H1 (cell line): Measurements from ENCODE around the gene USP10. TPM values are rescaled to one million over a fixed set of nuclear protein-coding genes. Genes with fewer than 3 reads are reported as not detected.

Source experiments
- CTCF ChIA-PET: fragments of 300-600 bp; sonication (Branson Sonifier 250); formaldehyde crosslinking; loops from one replicate; lab custom pipeline; 2021; ENCODE audit not compliant: partially characterized antibody; lab: Charles Lee
- POLR2A ChIA-PET: fragments of 300-600 bp; sonication (Branson Sonifier 250); formaldehyde crosslinking; loops from one replicate; lab custom pipeline; 2021; ENCODE audit warnings: inconsistent platforms; ENCODE audit not compliant: partially characterized antibody; lab: Charles Lee
- DNase-seq, 2 experiments: peaks; one replicate each; pipeline versions ENCODE4 v3.0.0 to v3.0.0-alpha.2; 2010 to 2022; ENCODE audit warnings: low spot score in 2 of 2, low read depth in 1 of 2, mixed read lengths in 1 of 2
- FAIRE-seq: peaks from 2 replicates; lab custom pipeline; 2011; peaks lifted over from hg19 to GRCh38; lab: Jason Lieb, UNC
- H2AFZ ChIP-seq: 2 replicates; pipeline ENCODE4 v1.8.1; 2012; ENCODE audit warnings: low read length, inconsistent platforms
- H2AK5ac ChIP-seq: 2 replicates; pipeline ENCODE4 v1.6.1; 2013; ENCODE audit warnings: low read depth, low read length
- H2BK120ac ChIP-seq: replicated peaks from 2 replicates; pipeline ENCODE3; 2013; ENCODE audit warnings: low read depth, low read length, inconsistent platforms
- H2BK12ac ChIP-seq: 2 replicates; pipeline ENCODE4 v1.6.1; 2013; ENCODE audit warnings: low read depth, low read length
- H2BK15ac ChIP-seq: 2 replicates; pipeline ENCODE4 v1.6.1; 2013; ENCODE audit warnings: low read length
- H2BK20ac ChIP-seq: 2 replicates; pipeline ENCODE4 v1.6.1; 2013; ENCODE audit warnings: low read length
- H2BK5ac ChIP-seq: 2 replicates; pipeline ENCODE4 v1.6.1; 2013; ENCODE audit warnings: low read depth, low read length
- H3K14ac ChIP-seq: 2 replicates; pipeline ENCODE4 v1.6.1; 2013; ENCODE audit warnings: inconsistent platforms; ENCODE audit not compliant: insufficient read length
- H3K18ac ChIP-seq: 2 replicates; pipeline ENCODE4 v1.6.1; 2013; ENCODE audit warnings: low read length; ENCODE audit errors: extremely low read depth
- H3K23ac ChIP-seq: 2 replicates; pipeline ENCODE4 v1.6.1; 2013; ENCODE audit warnings: inconsistent platforms; ENCODE audit not compliant: insufficient read length
- H3K23me2 ChIP-seq: 2 replicates; pipeline ENCODE4 v1.6.1; 2013; ENCODE audit warnings: low read depth, low read length
- H3K27ac ChIP-seq: 2 replicates; pipeline ENCODE4 v1.6.1; 2011; ENCODE audit warnings: low read depth, low read length, inconsistent platforms
- H3K27me3 ChIP-seq, 4 experiments: replicated peaks in 1 of 4; 1 replicate in 1 of 4; 2 replicates in 3 of 4; pipeline versions ENCODE4 v1.6.1 to v1.8.1; 2011 to 2013; ENCODE audit warnings: low read length in 3 of 4, mild to moderate bottlenecking in 3 of 4, inconsistent platforms in 2 of 4, mixed read lengths in 2 of 4, moderate library complexity in 1 of 4; ENCODE audit not compliant: control insufficient read depth in 3 of 4, insufficient read depth in 3 of 4; ENCODE audit errors: extremely low read depth in 1 of 4
- H3K36me3 ChIP-seq, 4 experiments: 2 replicates each; pipeline versions ENCODE4 v1.6.1 to v1.8.1; 2011 to 2013; ENCODE audit warnings: mild to moderate bottlenecking in 4 of 4, low read length in 3 of 4, moderate library complexity in 2 of 4, control low read depth in 1 of 4, inconsistent platforms in 1 of 4; ENCODE audit not compliant: insufficient read depth in 4 of 4, control insufficient read depth in 2 of 4
- H3K4ac ChIP-seq: replicated peaks from 2 replicates; pipeline ENCODE3; 2013; ENCODE audit warnings: low read length, low read depth, mixed read lengths, inconsistent platforms; ENCODE audit not compliant: insufficient read length
- H3K4me1 ChIP-seq, 4 experiments: replicated peaks in 1 of 4; 1 replicate in 1 of 4; 2 replicates in 3 of 4; pipeline versions ENCODE4 v1.6.1 to v1.8.1; 2011 to 2013; ENCODE audit warnings: low read length in 3 of 4, inconsistent platforms in 2 of 4, mixed read lengths in 1 of 4; ENCODE audit not compliant: insufficient read depth in 4 of 4, control insufficient read depth in 3 of 4
- H3K4me2 ChIP-seq, 2 experiments: 2 replicates each; pipeline versions ENCODE4 v1.6.1 to v1.8.1; 2011 to 2013; ENCODE audit warnings: low read depth in 2 of 2, low read length in 2 of 2, control low read depth in 1 of 2, inconsistent platforms in 1 of 2, mild to moderate bottlenecking in 1 of 2; ENCODE audit not compliant: insufficient read depth in 1 of 2
- H3K4me3 ChIP-seq, 4 experiments: fragments of 200-600, 300-600 bp in 1 of 4; sonication (generic), shearing (Covaris generic), sonication (Bioruptor Twin) in 1 of 4; 2 replicates each; pipeline versions ENCODE4 v1.5.1 to v1.8.1; 2011 to 2016; ENCODE audit warnings: low read length in 4 of 4, low read depth in 3 of 4, control low read depth in 2 of 4, inconsistent platforms in 2 of 4, mild to moderate bottlenecking in 2 of 4, mixed read lengths in 1 of 4, moderate library complexity in 1 of 4; ENCODE audit not compliant: insufficient read depth in 2 of 4; ENCODE audit errors: extremely low read depth in 1 of 4
- H3K56ac ChIP-seq: replicated peaks from 2 replicates; pipeline ENCODE3; 2013; ENCODE audit warnings: low read depth, mild to moderate bottlenecking, mixed read lengths, low read length, inconsistent platforms; ENCODE audit not compliant: insufficient read length
- H3K79me1 ChIP-seq: 2 replicates; pipeline ENCODE4 v1.6.1; 2013; ENCODE audit warnings: low read depth, low read length, control low read depth
- H3K79me2 ChIP-seq, 2 experiments: 2 replicates each; pipeline versions ENCODE4 v1.6.1 to v1.8.1; 2012 to 2013; ENCODE audit warnings: low read length in 2 of 2, mild to moderate bottlenecking in 2 of 2, inconsistent platforms in 1 of 2; ENCODE audit not compliant: insufficient read depth in 2 of 2, control insufficient read depth in 1 of 2
- H3K9ac ChIP-seq, 4 experiments: replicated peaks in 1 of 4; 1 replicate in 1 of 4; 2 replicates in 3 of 4; pipeline versions ENCODE4 v1.6.1 to v1.8.1; 2011 to 2013; ENCODE audit warnings: low read depth in 3 of 4, low read length in 3 of 4, control low read depth in 2 of 4, mild to moderate bottlenecking in 2 of 4, moderate library complexity in 2 of 4, inconsistent platforms in 1 of 4; ENCODE audit errors: extremely low read depth in 1 of 4
- H3K9me3 ChIP-seq, 2 experiments: 2 replicates each; pipeline versions ENCODE4 v1.6.1 to v1.8.1; 2012 to 2013; ENCODE audit warnings: mild to moderate bottlenecking in 2 of 2, moderate library complexity in 2 of 2, control low read depth in 1 of 2, inconsistent platforms in 1 of 2, low read depth in 1 of 2, low read length in 1 of 2, mixed read lengths in 1 of 2; ENCODE audit not compliant: insufficient read depth in 2 of 2
- H4K20me1 ChIP-seq, 2 experiments: replicated peaks in 1 of 2; 2 replicates each; pipeline versions ENCODE3 to v1.8.1; 2011 to 2013; ENCODE audit warnings: inconsistent platforms in 2 of 2, low read length in 2 of 2, mild to moderate bottlenecking in 1 of 2; ENCODE audit not compliant: insufficient read depth in 2 of 2, control insufficient read depth in 1 of 2
- H4K5ac ChIP-seq: 2 replicates; pipeline ENCODE4 v1.6.1; 2013; ENCODE audit warnings: low read length, low read depth, mixed read lengths, inconsistent platforms; ENCODE audit not compliant: insufficient read length
- H4K8ac ChIP-seq: 2 replicates; pipeline ENCODE4 v1.8.0; 2013; ENCODE audit warnings: mild to moderate bottlenecking, moderate library complexity, low read length, inconsistent platforms; ENCODE audit not compliant: insufficient read depth; ENCODE audit errors: extremely low read depth
- H4K91ac ChIP-seq: replicated peaks from 2 replicates; pipeline ENCODE3; 2013; ENCODE audit warnings: low read length, mixed read lengths, inconsistent platforms; ENCODE audit not compliant: insufficient read length
- EGR1 ChIP-seq: IDR thresholded peaks from 2 replicates; pipeline ENCODE4 v1.6.1; 2011; ENCODE audit warnings: low read depth, low read length, borderline replicate concordance
- GTF2F1 ChIP-seq: IDR thresholded peaks from 2 replicates; pipeline ENCODE4 v1.6.1; 2012; ENCODE audit warnings: low read depth, low read length, improper control_type of control experiment, borderline replicate concordance
- RAD21 ChIP-seq, 2 experiments: IDR thresholded peaks in 1 of 2; conservative IDR thresholded peaks in 1 of 2; 2 replicates each; pipeline ENCODE4 v1.6.1; 2011; ENCODE audit warnings: low read depth in 2 of 2, low read length in 2 of 2, improper control_type of control experiment in 1 of 2, inconsistent platforms in 1 of 2, mild to moderate bottlenecking in 1 of 2, moderate library complexity in 1 of 2
- SIX5 ChIP-seq: IDR thresholded peaks from 2 replicates; pipeline ENCODE4 v1.6.1; 2011; ENCODE audit warnings: mild to moderate bottlenecking, low read depth, low read length
- WGBS, 2 experiments: shearing (Covaris generic) in 1 of 2; methylation state at CpG; one replicate each; pipeline versions ENCODE4 v1.1.6 to v1.1.7; 2013 to 2015; ENCODE audit warnings: low lambda C conversion rate in 2 of 2, mixed read lengths in 2 of 2, inconsistent platforms in 1 of 2, low coverage in 1 of 2, missing lambda C conversion rate in 1 of 2; ENCODE audit not compliant: insufficient replicate concordance in 2 of 2, insufficient coverage in 1 of 2, insufficient read length in 1 of 2; ENCODE audit errors: extremely low coverage in 1 of 2, missing lambda C conversion rate in 1 of 2; 5-methylcytosine and 5-hydroxymethylcytosine counted together
- polyA plus RNA-seq, 7 experiments: library from polyadenylated mRNA; depleted of rRNA in 3 of 7; stranded (reverse) in 5 of 7; unstranded in 2 of 7; fragments of >200 nt in 5 of 7; fragments of 200-250 nt in 2 of 7; gene quantifications; 1 replicate in 5 of 7; 2 replicates in 1 of 7; 4 replicates in 1 of 7; pipeline versions ENCODE4 v1.2.1 to v1.2.3, GENCODE V29; 2011 to 2013; ENCODE audit warnings: missing spikeins in 2 of 7, mixed read lengths in 2 of 7
- total RNA-seq: library from RNA; stranded (reverse); fragmentation: NEBNext Ultra II Directional; extraction: Animal tissue kit (Norgen Biotek cat#: 25700); gene quantifications from 2 replicates; pipeline ENCODE4 v1.2.1, GENCODE V29; 2021
- TF ChIP-seq, protein P1 (sequence below), 3 experiments: IDR thresholded peaks; 1 replicate in 2 of 3; 2 replicates in 1 of 3; pipeline versions ENCODE4 v1.5.1 to v1.6.1; 2011; ENCODE audit warnings: low read length in 3 of 3, mild to moderate bottlenecking in 3 of 3, inconsistent platforms in 2 of 3, low read depth in 1 of 3, moderate library complexity in 1 of 3; ENCODE audit not compliant: insufficient read depth in 1 of 3; ENCODE audit errors: control extremely low read depth in 1 of 3

The USP10 gene
- total and polyA plus RNA-seq, 2 of the 8 experiments (the other 6 are each of a cell fraction or from before 2014, with no cell fraction given), result 171 to 195 TPM

DNA sequence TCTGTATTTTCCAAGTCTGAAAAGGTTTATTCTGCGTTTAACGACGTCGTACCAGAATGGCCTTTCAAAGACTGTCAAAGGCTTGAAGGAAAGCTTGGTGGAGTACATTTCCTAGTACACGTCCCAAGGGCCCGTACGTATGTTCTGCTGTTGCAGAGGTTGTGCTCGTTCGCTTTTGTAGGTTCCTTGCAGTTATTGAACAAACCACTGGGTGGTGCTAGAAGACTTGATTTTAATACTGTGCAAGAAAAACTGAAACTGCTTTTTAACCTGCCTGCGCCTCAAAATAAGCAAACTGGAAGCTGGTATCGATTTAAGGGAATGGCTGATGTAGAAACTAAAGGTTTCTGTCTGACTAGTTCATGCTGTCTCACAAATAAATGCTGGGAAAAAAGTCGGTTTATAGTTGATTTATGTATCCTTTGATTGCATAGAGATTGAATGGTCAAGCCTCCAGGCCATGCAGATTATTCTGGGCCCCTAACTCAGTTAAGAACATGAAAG lies 54.6 kb downstream of the USP10 start:
- H3K36me3 ChIP-seq, result peaks cover 0 to 7% (median 3%) of the 10 kb centered on the region in 4 experiments; a peak in 3 of 8 replicates
- no peak for TF ChIP-seq SIX5
- TF ChIP-seq, protein P1, sequence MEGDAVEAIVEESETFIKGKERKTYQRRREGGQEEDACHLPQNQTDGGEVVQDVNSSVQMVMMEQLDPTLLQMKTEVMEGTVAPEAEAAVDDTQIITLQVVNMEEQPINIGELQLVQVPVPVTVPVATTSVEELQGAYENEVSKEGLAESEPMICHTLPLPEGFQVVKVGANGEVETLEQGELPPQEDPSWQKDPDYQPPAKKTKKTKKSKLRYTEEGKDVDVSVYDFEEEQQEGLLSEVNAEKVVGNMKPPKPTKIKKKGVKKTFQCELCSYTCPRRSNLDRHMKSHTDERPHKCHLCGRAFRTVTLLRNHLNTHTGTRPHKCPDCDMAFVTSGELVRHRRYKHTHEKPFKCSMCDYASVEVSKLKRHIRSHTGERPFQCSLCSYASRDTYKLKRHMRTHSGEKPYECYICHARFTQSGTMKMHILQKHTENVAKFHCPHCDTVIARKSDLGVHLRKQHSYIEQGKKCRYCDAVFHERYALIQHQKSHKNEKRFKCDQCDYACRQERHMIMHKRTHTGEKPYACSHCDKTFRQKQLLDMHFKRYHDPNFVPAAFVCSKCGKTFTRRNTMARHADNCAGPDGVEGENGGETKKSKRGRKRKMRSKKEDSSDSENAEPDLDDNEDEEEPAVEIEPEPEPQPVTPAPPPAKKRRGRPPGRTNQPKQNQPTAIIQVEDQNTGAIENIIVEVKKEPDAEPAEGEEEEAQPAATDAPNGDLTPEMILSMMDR (IDR thresholded peaks at IDR 0.05; ENCODE audit: control extremely low read depth in 1 of 3, insufficient read depth in 1 of 3, low read depth in 1 of 3, low read length in 3 of 3), result peak in 2 of 3 experiments; percentile 73 to 79; a peak in 3 of 4 replicates
- TF ChIP-seq EGR1, result no peak
- TF ChIP-seq GTF2F1, result no peak
- peak; percentile 79 to 82 for TF ChIP-seq RAD21 (IDR thresholded peaks at IDR 0.05 in 1 of 2, conservative IDR thresholded peaks at IDR 0.05 in 1 of 2; ENCODE audit: low read depth in 2 of 2, low read length in 2 of 2)
- DNase-seq, result peak; percentile 33 to 76
- H4K20me1 ChIP-seq, result peaks cover 25 to 27% of the 10 kb centered on the region in 2 experiments
- no peak overlapping the region for H3K4ac ChIP-seq
- WGBS, 2 experiments, result 46% methylated on average over 12 of the region's 12 CpGs; no CpG with 5 or more reads in 1 of the 2 experiments
- H3K27me3 ChIP-seq, result no peaks in the 10 kb centered on the region
- H2BK12ac ChIP-seq, result no peak overlapping the region
- no peak overlapping the region for H3K18ac ChIP-seq
- no peak overlapping the region for H3K27ac ChIP-seq
- H2BK120ac ChIP-seq, result no peak overlapping the region
- H2BK5ac ChIP-seq, result no peak overlapping the region
- no peak overlapping the region for H2BK20ac ChIP-seq
- H3K79me1 ChIP-seq, result peaks cover 11% of the 10 kb centered on the region
- H4K5ac ChIP-seq, result no peak overlapping the region
- H3K9ac ChIP-seq, result no peak overlapping the region
- H4K8ac ChIP-seq, result no peak overlapping the region
- CTCF ChIA-PET, result interaction anchor here (0.6 to 8.3 kb wide), 35 partner anchors 8 to 256 kb away, joined by 3 to 137 read pairs (median 4); no protein-coding TSS in a partner anchor
- H2AFZ ChIP-seq, result no peak overlapping the region
- no peaks in the 10 kb centered on the region for H3K4me1 ChIP-seq
- H3K14ac ChIP-seq, result no peak overlapping the region
- H3K56ac ChIP-seq, result no peak overlapping the region
- no peak overlapping the region for H3K4me3 ChIP-seq
- POLR2A ChIA-PET, result interaction anchor here (0.9 to 2.3 kb wide), 4 partner anchors 12 to 198 kb away, joined by 3 to 6 read pairs (median 4); no protein-coding TSS in a partner anchor
- H3K9me3 ChIP-seq, result no peaks in the 10 kb centered on the region
- H3K4me2 ChIP-seq, result no peak overlapping the region
- no peak overlapping the region for H4K91ac ChIP-seq
- no peak overlapping the region for H2BK15ac ChIP-seq
- H3K79me2 ChIP-seq, result peaks cover 5 to 100% of the 10 kb centered on the region in 2 experiments
- no peaks in the 10 kb centered on the region for H3K23me2 ChIP-seq
- H3K23ac ChIP-seq, result no peak overlapping the region
- H2AK5ac ChIP-seq, result no peak overlapping the region
- peak; percentile 76 for FAIRE-seq
